DMS53 treated with DMSO at 0.1 percent for 48 hours (cell line): ENCODE measurements around the gene GAA.

Experiments
- DNase-seq: peaks from one replicate; lab custom pipeline; 2025; ENCODE audit not compliant: unreplicated experiment; lab: John Stamatoyannopoulos, UW

The GAA gene

GRCh38 chr17:80103449-80104085 lies 2.2 kb downstream of the GAA start:
- DNase-seq = no peak

GRCh38 chr17:80104321-80104955 lies 3.1 kb downstream of the GAA start:
- peak; percentile 22 for DNase-seq

GRCh38 chr17:80104956-80105375 lies 3.6 kb downstream of the GAA start:
- DNase-seq = no peak

GRCh38 chr17:80105762-80106161 lies 4.4 kb downstream of the GAA start:
- DNase-seq = no peak

- DNase-seq = no peak
These were observed 4.8 kb downstream of the GAA start for GRCh38 chr17:80106176-80106575.

GRCh38 chr17:80106751-80107150 lies 5.4 kb downstream of the GAA start:
- no peak for DNase-seq

GRCh38 chr17:80107231-80108021 lies 6.0 kb downstream of the GAA start:
- DNase-seq = no peak

- DNase-seq = no peak
These were observed 6.9 kb downstream of the GAA start for GRCh38 chr17:80108036-80108971.

GRCh38 chr17:80109066-80109660 lies 7.8 kb downstream of the GAA start:
- DNase-seq = no peak

GRCh38 chr17:80109713-80110446 lies 8.5 kb downstream of the GAA start:
- DNase-seq = no peak

- no peak for DNase-seq
These were observed 9.0 kb downstream of the GAA start for GRCh38 chr17:80110447-80110812.

- no peak for DNase-seq
These were observed 9.7 kb downstream of the GAA start for GRCh38 chr17:80110927-80111701.

GRCh38 chr17:80111702-80112470 lies 10.5 kb downstream of the GAA start:
- no peak for DNase-seq

- DNase-seq = no peak
These were observed 11.2 kb downstream of the GAA start for GRCh38 chr17:80112471-80113032.

GRCh38 chr17:80113033-80113484 lies 11.7 kb downstream of the GAA start:
- DNase-seq = no peak

GRCh38 chr17:80114758-80115157 lies 13.4 kb downstream of the GAA start:
- DNase-seq = no peak

- DNase-seq = no peak
These were observed 13.8 kb downstream of the GAA start for GRCh38 chr17:80115159-80115558.

- no peak for DNase-seq
These were observed 15.0 kb downstream of the GAA start for GRCh38 chr17:80116276-80116920.
